Fibroblast of lung (primary cell): ENCODE measurements around the gene YBX1. TPM values are rescaled to one million over a fixed set of nuclear protein-coding genes. Genes with fewer than 3 reads are reported as not detected.
"Not testable (repeated sequence)": the region's sequence is repeated elsewhere in the genome, so short reads cannot be mapped to it uniquely, and the experiment has no call there.

Experiments
- DNase-seq, 2 donors: peaks; one replicate each; pipeline versions ENCODE4 v3.0.0 to v3.0.0-alpha.2; 2010; ENCODE audit warnings: low read depth in 2 of 2
- H2AFZ ChIP-seq: 2 replicates; pipeline ENCODE4 v1.5.1; 2012; ENCODE audit warnings: low read length, control low read depth, inconsistent platforms
- H3K27ac ChIP-seq: 2 replicates; pipeline ENCODE4 v1.5.1; 2011; ENCODE audit warnings: low read length, control low read depth; ENCODE audit not compliant: insufficient read depth
- H3K27me3 ChIP-seq: 2 replicates; pipeline ENCODE4 v1.5.1; 2011; ENCODE audit warnings: mild to moderate bottlenecking, low read length; ENCODE audit not compliant: control insufficient read depth, insufficient read depth
- H3K36me3 ChIP-seq: 2 replicates; pipeline ENCODE4 v1.5.1; 2011; ENCODE audit warnings: low read length; ENCODE audit not compliant: control insufficient read depth, insufficient read depth
- H3K4me1 ChIP-seq: 2 replicates; pipeline ENCODE4 v1.5.1; 2011; ENCODE audit warnings: low read length; ENCODE audit not compliant: control insufficient read depth, insufficient read depth; ENCODE audit errors: extremely low read depth
- H3K4me2 ChIP-seq: 2 replicates; pipeline ENCODE4 v1.5.1; 2011; ENCODE audit warnings: low read length, control low read depth; ENCODE audit not compliant: insufficient read depth; ENCODE audit errors: extremely low read depth
- H3K4me3 ChIP-seq, 4 experiments: fragments of 200-600 bp in 1 of 4; sonication (generic) in 1 of 4; replicated peaks in 1 of 4; 2 replicates each; pipeline ENCODE4 v1.5.1; 2011 to 2016; ENCODE audit warnings: low read length in 4 of 4, low read depth in 3 of 4, mild to moderate bottlenecking in 3 of 4, control low read depth in 2 of 4, inconsistent platforms in 1 of 4, mixed read lengths in 1 of 4; ENCODE audit not compliant: insufficient read depth in 1 of 4; ENCODE audit errors: control extremely low read depth in 1 of 4
- H3K79me2 ChIP-seq: 2 replicates; pipeline ENCODE4 v1.5.1; 2012; ENCODE audit warnings: mild to moderate bottlenecking, low read length, inconsistent platforms; ENCODE audit not compliant: control insufficient read depth, insufficient read depth
- H3K9ac ChIP-seq: 2 replicates; pipeline ENCODE4 v1.5.1; 2011; ENCODE audit warnings: mild to moderate bottlenecking, low read length, control low read depth; ENCODE audit not compliant: insufficient read depth
- H3K9me3 ChIP-seq: 2 replicates; pipeline ENCODE4 v1.5.1; 2012; ENCODE audit warnings: low read depth, low read length; ENCODE audit not compliant: control insufficient read depth, insufficient read depth
- H4K20me1 ChIP-seq: 2 replicates; pipeline ENCODE4 v1.5.1; 2011; ENCODE audit warnings: low read length; ENCODE audit not compliant: control insufficient read depth, insufficient read depth; ENCODE audit errors: extremely low read depth
- CTCF ChIP-seq, 2 donors: IDR thresholded peaks in 1 of 2; conservative IDR thresholded peaks in 1 of 2; 1 replicate in 1 of 2; 2 replicates in 1 of 2; pipeline ENCODE4 v1.5.1; 2011 to 2012; ENCODE audit warnings: low read length in 2 of 2, control low read depth in 1 of 2, inconsistent platforms in 1 of 2, low read depth in 1 of 2, mild to moderate bottlenecking in 1 of 2
- EZH2 ChIP-seq: IDR thresholded peaks from 2 replicates; pipeline ENCODE4 v1.5.1; 2012; ENCODE audit warnings: low read length, control low read depth, mild to moderate bottlenecking; ENCODE audit errors: missing control alignments
- polyA plus RNA-seq, 2 donors: library from polyadenylated mRNA; depleted of rRNA in 1 of 2; stranded (reverse) in 1 of 2; unstranded in 1 of 2; fragments of >200 nt; gene quantifications; 2 replicates each; pipeline ENCODE4 v1.2.1, GENCODE V29; 2011 to 2012; ENCODE audit warnings: missing spikeins in 1 of 2
- total RNA-seq: library from RNA; depleted of rRNA; stranded (reverse); fragments of >200 nt; gene quantifications from 2 replicates; pipeline ENCODE4 v1.2.1, GENCODE V29; 2014

Gene YBX1
- total and polyA plus RNA-seq, 2 donors (not counting 1 experiment from before 2014, with no cell fraction given), result 795 to 799 TPM

GRCh38 chr1:42680921-42681683 is 1.1 kb upstream of the YBX1 start:
- H3K36me3 ChIP-seq, result peaks cover 3% of the 10 kb centered on the region
- peak; percentile 39 to 40 for DNase-seq
- no peaks in the 10 kb centered on the region for H3K27me3 ChIP-seq
- H3K4me1 ChIP-seq, result peaks cover 12% of the 10 kb centered on the region
- H3K9ac ChIP-seq, result no peak overlapping the region
- no peak for TF ChIP-seq CTCF (conservative IDR thresholded peaks at IDR 0.05 in 1 of 2, IDR thresholded peaks at IDR 0.05 in 1 of 2; ENCODE audit: low read depth in 1 of 2, low read length in 2 of 2)
- peaks cover 3% of the 10 kb centered on the region for H4K20me1 ChIP-seq
- peak overlapping the region; percentile 52 to 91 (median 72) for H3K4me3 ChIP-seq
- peaks cover 33% of the 10 kb centered on the region for H3K79me2 ChIP-seq
- peak overlapping the region; percentile 48 for H3K4me2 ChIP-seq
- H3K27ac ChIP-seq, result peak overlapping the region; percentile 81
- no peaks in the 10 kb centered on the region for H3K9me3 ChIP-seq
- H2AFZ ChIP-seq, result peak overlapping the region; percentile 79

- not testable (repeated sequence) for H2AFZ ChIP-seq, H3K36me3 ChIP-seq, H3K9me3 ChIP-seq, DNase-seq, H3K27me3 ChIP-seq, H4K20me1 ChIP-seq, H3K4me2 ChIP-seq
- H3K4me1 ChIP-seq, result peaks cover 12% of the 10 kb centered on the region
- H3K27ac ChIP-seq, result peak overlapping the region; percentile 81
- peaks cover 46% of the 10 kb centered on the region for H3K79me2 ChIP-seq
- peak overlapping the region; percentile 52 to 91 (median 72) for H3K4me3 ChIP-seq
- peak overlapping the region; percentile 74 for H3K9ac ChIP-seq
Measured at GRCh38 chr1:42682484-42682738, 193 bp downstream of the YBX1 start.

GRCh38 chr1:42682739-42683531 is 717 bp downstream of the YBX1 start:
- peak overlapping the region; percentile 96 for H3K4me2 ChIP-seq
- H3K4me3 ChIP-seq, result peak overlapping the region; percentile 61 to 95 (median 78)
- peaks cover 12% of the 10 kb centered on the region for H3K4me1 ChIP-seq
- H4K20me1 ChIP-seq, result peaks cover 6% of the 10 kb centered on the region
- H3K36me3 ChIP-seq, result peaks cover 3% of the 10 kb centered on the region
- peaks cover 52% of the 10 kb centered on the region for H3K79me2 ChIP-seq
- H3K9ac ChIP-seq, result peak overlapping the region; percentile 74
- H2AFZ ChIP-seq, result no peak overlapping the region
- DNase-seq, result peak; percentile 71 to 79
- H3K27ac ChIP-seq, result peak overlapping the region; percentile 81
- no peaks in the 10 kb centered on the region for H3K27me3 ChIP-seq
- no peak for TF ChIP-seq CTCF (conservative IDR thresholded peaks at IDR 0.05 in 1 of 2, IDR thresholded peaks at IDR 0.05 in 1 of 2; ENCODE audit: low read depth in 1 of 2, low read length in 2 of 2)
- TF ChIP-seq EZH2, result no peak
- no peaks in the 10 kb centered on the region for H3K9me3 ChIP-seq
